ENCODE results near the gene MALAT1.
"Not testable (repeated sequence)": the region's sequence is repeated elsewhere in the genome, so short reads cannot be mapped to it uniquely, and the experiment has no call there.

Gene MALAT1

GRCh38 chr11:65522718-65523630, 24.1 kb downstream of the MALAT1 start:
- DNase-seq (ENCODE audit: low spot score), result not testable (repeated sequence)

- not testable (repeated sequence) for DNase-seq (ENCODE audit: low spot score)
Observed at GRCh38 chr11:65523631-65523968, 24.8 kb downstream of the MALAT1 start.

GRCh38 chr11:65524014-65524740, 25.3 kb downstream of the MALAT1 start:
- DNase-seq (ENCODE audit: low spot score), result no peak

GRCh38 chr11:65524741-65525545, 26.1 kb downstream of the MALAT1 start, which contains the start of gene SCYL1:
SCYL1 (plus strand) TSS chr11:65525083; CDS start chr11:65525154, 71 bp downstream.
- peak; percentile 88 for DNase-seq (ENCODE audit: low spot score)

- DNase-seq (ENCODE audit: low spot score), result no peak
Observed at GRCh38 chr11:65525546-65526480, 27.0 kb downstream of the MALAT1 start.

GRCh38 chr11:65526744-65527143, 27.9 kb downstream of the MALAT1 start:
- no peak for DNase-seq (ENCODE audit: low spot score)

GRCh38 chr11:65528819-65529350, 30.0 kb downstream of the MALAT1 start:
- no peak for DNase-seq (ENCODE audit: low spot score)

GRCh38 chr11:65529475-65530156, 30.8 kb downstream of the MALAT1 start:
- DNase-seq (ENCODE audit: low spot score), result no peak

- no peak for DNase-seq (ENCODE audit: low spot score)
Observed at GRCh38 chr11:65530157-65530496, 31.3 kb downstream of the MALAT1 start.

- DNase-seq (ENCODE audit: low spot score), result no peak
Observed at GRCh38 chr11:65532388-65533064, 33.7 kb downstream of the MALAT1 start.

GRCh38 chr11:65535102-65535501, 36.3 kb downstream of the MALAT1 start:
- no peak for DNase-seq (ENCODE audit: low spot score)

GRCh38 chr11:65536412-65537295, 37.8 kb downstream of the MALAT1 start:
- DNase-seq (ENCODE audit: low spot score), result no peak

GRCh38 chr11:65537296-65537597, 38.4 kb downstream of the MALAT1 start:
- no peak for DNase-seq (ENCODE audit: low spot score)

GRCh38 chr11:65537620-65538231, 38.9 kb downstream of the MALAT1 start:
- DNase-seq (ENCODE audit: low spot score), result no peak

GRCh38 chr11:65538232-65538914, 39.5 kb downstream of the MALAT1 start:
- no peak for DNase-seq (ENCODE audit: low spot score)

- DNase-seq (ENCODE audit: low spot score), result no peak
Observed at GRCh38 chr11:65538915-65539743, 40.3 kb downstream of the MALAT1 start.

- peak; percentile 85 for DNase-seq (ENCODE audit: low spot score)
Observed at GRCh38 chr11:65539744-65540289, 41.0 kb downstream of the MALAT1 start.
